Colonic mucosa (tissue), 4 donors: ENCODE measurements around the gene KCND3. TPM values are rescaled to one million over a fixed set of nuclear protein-coding genes. Genes with fewer than 3 reads are reported as not detected.

Experiments
- DNase-seq: peaks from one replicate; pipeline ENCODE4 v3.0.0-alpha.2; 2020
- H3K27ac ChIP-seq: fragments of 200-600 bp; one replicate; pipeline ENCODE4 v1.8.0; 2021
- H3K27me3 ChIP-seq: fragments of 200-600 bp; one replicate; pipeline ENCODE4 v1.8.0; 2021
- H3K36me3 ChIP-seq: fragments of 200-600 bp; one replicate; pipeline ENCODE4 v1.8.0; 2021
- H3K4me1 ChIP-seq: fragments of 200-600 bp; one replicate; pipeline ENCODE4 v1.8.0; 2021; ENCODE audit warnings: mild to moderate bottlenecking
- H3K4me3 ChIP-seq: fragments of 200-600 bp; one replicate; pipeline ENCODE4 v1.8.0; 2021
- H3K9ac ChIP-seq, 2 donors: one replicate each; pipeline ENCODE4 v1.7.0; 2013; ENCODE audit warnings: control low read depth in 2 of 2, low read depth in 2 of 2, low read length in 2 of 2
- H3K9me3 ChIP-seq: fragments of 200-600 bp; one replicate; pipeline ENCODE4 v1.8.0; 2021
- intact Hi-C: fragments of 100-400 bp; cut with DNase I; formaldehyde crosslinking; loops from one replicate; pipeline ENCODE4 v1.14.1; 2022
- total RNA-seq, 2 donors: library from RNA; stranded (reverse); fragmentation: NEBNext Ultra II Directional in 1 of 2; extraction: Animal tissue kit (Norgen Biotek cat#: 25700) in 1 of 2; gene quantifications; one replicate each; pipeline ENCODE4 v1.2.1, GENCODE V29; 2021
- TF ChIP-seq, protein P1 (sequence below): fragments of 200-600 bp; IDR thresholded peaks from one replicate; pipeline ENCODE4 v1.8.0; 2022; ENCODE audit warnings: antibody characterized with exemption, mild to moderate bottlenecking
- donor health status: healthy.
- donor health status: DM: no; HTN: no; CAD: no.
- donor health status: DM: no; HTN: no; CAD: no.

KCND3 gene
- total RNA-seq, 2 donors from 2014 or later, result 0.94 to 3.5 TPM

DNA sequence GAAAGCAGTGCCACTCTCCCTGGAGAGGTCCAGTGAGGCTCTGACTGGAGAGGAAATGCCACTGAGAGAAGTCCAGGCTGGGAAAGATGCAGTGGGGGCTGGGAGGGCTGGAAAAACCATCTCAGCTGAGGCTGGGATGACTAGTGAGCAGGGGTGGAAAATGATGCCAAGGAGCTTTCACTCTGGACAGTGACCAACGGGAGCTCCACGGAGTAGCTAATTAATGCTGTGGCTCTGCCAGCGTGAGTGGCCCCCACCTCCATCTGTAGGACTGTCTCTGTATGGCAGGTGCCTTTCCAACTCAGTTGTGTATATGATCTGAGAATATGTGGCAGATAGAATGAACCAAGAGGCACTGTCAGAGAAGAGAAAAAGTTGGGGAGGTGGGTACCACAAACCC, 147.1 kb downstream of the KCND3 start:
- intact Hi-C loops, result no loop called here
- Histone ChIP-seq H3K9ac (no peak overlapping the region), H3K36me3 (no peaks in the 10 kb centered on the region), H3K4me3 (no peak overlapping the region), H3K9me3 (no peaks in the 10 kb centered on the region), H3K27me3 (no peaks in the 10 kb centered on the region), H3K4me1 (no peaks in the 10 kb centered on the region), H3K27ac (no peak overlapping the region)
- DNase-seq, result no peak
- TF ChIP-seq, protein P1, sequence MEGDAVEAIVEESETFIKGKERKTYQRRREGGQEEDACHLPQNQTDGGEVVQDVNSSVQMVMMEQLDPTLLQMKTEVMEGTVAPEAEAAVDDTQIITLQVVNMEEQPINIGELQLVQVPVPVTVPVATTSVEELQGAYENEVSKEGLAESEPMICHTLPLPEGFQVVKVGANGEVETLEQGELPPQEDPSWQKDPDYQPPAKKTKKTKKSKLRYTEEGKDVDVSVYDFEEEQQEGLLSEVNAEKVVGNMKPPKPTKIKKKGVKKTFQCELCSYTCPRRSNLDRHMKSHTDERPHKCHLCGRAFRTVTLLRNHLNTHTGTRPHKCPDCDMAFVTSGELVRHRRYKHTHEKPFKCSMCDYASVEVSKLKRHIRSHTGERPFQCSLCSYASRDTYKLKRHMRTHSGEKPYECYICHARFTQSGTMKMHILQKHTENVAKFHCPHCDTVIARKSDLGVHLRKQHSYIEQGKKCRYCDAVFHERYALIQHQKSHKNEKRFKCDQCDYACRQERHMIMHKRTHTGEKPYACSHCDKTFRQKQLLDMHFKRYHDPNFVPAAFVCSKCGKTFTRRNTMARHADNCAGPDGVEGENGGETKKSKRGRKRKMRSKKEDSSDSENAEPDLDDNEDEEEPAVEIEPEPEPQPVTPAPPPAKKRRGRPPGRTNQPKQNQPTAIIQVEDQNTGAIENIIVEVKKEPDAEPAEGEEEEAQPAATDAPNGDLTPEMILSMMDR, result no peak

DNA sequence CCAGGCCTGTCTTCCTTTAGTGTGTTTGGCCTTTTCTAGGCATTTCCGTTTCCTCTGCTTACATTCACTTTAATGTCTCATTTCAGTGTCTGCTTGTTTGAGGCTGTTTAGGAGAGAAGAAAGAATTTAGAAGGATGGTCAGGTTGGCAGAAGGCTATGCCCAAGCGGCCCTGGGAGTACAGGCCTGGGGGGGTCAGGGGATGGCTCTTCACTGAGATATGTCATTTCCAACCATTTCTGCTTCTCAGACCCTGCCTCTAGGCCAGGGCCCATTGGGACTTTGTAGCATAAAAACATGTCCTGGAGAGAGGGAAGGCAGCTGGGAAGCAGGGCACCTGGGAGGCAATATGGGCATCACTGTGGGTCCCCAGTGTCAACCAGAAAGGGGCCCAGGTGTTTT, 147.7 kb downstream of the KCND3 start:
- Histone ChIP-seq H3K4me3 (no peak overlapping the region), H3K36me3 (no peaks in the 10 kb centered on the region), H3K9ac (no peak overlapping the region), H3K9me3 (no peaks in the 10 kb centered on the region), H3K4me1 (no peaks in the 10 kb centered on the region), H3K27ac (no peak overlapping the region), H3K27me3 (no peaks in the 10 kb centered on the region)
- intact Hi-C loops, result no loop called here
- TF ChIP-seq, protein P1, result no peak
- DNase-seq, result no peak

DNA sequence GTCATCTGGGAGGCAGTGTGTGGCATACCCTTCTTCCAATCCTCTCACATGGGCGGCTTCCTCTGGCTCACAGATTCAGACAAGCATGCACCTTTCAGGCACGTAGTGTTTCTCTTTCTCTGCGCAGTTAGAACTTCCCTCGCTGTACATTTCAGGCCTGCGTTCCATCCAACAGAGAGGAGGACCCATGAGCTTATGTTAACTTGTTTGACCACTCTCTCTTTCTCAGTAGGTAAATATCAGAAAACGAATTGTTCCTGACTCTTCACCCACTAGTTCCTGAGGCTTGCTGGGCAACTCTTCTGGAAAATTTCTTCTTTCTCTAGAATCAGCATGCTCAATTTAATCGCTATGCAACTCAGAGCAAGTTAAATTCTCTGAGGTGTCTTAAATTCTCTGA, 148.3 kb downstream of the KCND3 start:
- no peak overlapping the region for H3K4me3 ChIP-seq

DNA sequence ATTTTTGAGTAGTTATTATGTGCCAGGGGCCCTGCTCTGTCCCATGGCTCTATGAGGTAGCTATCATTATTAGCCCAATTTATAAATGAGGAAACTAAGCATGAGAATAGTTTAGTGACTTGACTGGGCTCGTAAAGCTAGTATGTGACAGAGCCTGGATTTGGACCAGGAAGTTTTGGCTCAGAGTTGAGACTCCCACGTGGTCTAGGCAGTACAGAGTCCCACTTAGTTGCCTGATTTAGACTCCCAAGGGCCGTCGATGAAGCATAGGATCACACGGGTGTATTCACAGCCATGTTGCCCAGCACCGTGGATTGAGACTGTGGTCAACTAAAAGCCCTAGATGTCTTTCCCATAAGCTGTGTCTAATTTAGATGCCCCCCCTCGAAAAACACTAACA, 152.1 kb downstream of the KCND3 start:
- Histone ChIP-seq H3K36me3 (no peaks in the 10 kb centered on the region), H3K4me1 (no peaks in the 10 kb centered on the region), H3K4me3 (no peak overlapping the region), H3K27ac (no peak overlapping the region), H3K9me3 (no peaks in the 10 kb centered on the region), H3K27me3 (no peaks in the 10 kb centered on the region), H3K9ac (no peak overlapping the region)
- TF ChIP-seq, protein P1, result no peak
- intact Hi-C loops, result no loop called here
- DNase-seq, result no peak

More for the DNA sequence above, 148.3 kb downstream of the KCND3 start:
- H3K4me1 ChIP-seq, result no peaks in the 10 kb centered on the region
- H3K9me3 ChIP-seq, result no peaks in the 10 kb centered on the region
- intact Hi-C loops, result no loop called here
- H3K36me3 ChIP-seq, result no peaks in the 10 kb centered on the region
- no peak for DNase-seq
- H3K27ac ChIP-seq, result no peak overlapping the region
- H3K27me3 ChIP-seq, result no peaks in the 10 kb centered on the region
- H3K9ac ChIP-seq, result no peak overlapping the region
- TF ChIP-seq, protein P1, result no peak

DNA sequence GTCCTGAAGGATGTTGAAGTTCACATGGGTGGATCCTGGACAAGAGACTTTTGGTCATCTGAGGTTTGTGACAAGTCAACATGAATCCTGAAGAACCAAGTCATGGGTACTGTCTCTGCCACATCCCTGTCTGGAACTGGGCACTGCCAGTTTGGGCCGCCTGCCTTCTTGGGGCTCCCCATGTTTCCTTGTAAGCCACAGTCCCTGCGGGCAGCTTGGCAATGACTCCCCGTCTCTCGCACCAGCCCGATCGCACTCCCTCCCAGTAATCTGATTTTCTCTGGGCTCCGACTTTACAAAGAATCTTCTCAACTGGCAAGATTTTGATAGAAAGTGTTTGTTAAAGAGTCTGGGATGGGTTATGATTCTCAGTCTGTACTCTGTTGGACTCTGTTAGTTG, 153.4 kb downstream of the KCND3 start:
- Histone ChIP-seq H3K4me3 (no peak overlapping the region), H3K9ac (no peak overlapping the region), H3K36me3 (no peaks in the 10 kb centered on the region), H3K27me3 (no peaks in the 10 kb centered on the region), H3K4me1 (no peaks in the 10 kb centered on the region), H3K9me3 (no peaks in the 10 kb centered on the region), H3K27ac (no peak overlapping the region)
- intact Hi-C loops, result no loop called here
- TF ChIP-seq, protein P1, result no peak
- no peak for DNase-seq

DNA sequence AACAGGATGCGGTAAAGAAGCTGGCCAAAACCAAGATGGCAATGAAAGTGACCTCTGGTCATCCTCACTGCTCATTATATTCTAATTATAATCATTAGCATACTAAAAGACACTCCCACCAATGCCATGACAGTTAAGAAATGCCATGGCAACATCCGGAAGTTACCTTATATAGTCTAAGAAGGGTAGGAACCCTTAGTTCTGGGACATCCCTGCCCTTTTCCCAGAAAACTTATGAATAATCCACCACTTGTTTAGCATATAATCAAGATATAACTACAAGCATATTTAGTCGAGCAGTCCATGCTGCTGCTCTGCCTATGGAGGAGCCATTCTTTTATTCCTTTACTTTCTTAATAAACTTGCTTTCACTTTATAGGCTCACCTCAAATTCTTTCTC, 154.0 kb downstream of the KCND3 start:
- intact Hi-C loops, result no loop called here

More for the DNA sequence above, 154.0 kb downstream of the KCND3 start:
- no peaks in the 10 kb centered on the region for H3K36me3 ChIP-seq
- TF ChIP-seq, protein P1, result no peak
- no peaks in the 10 kb centered on the region for H3K9me3 ChIP-seq
- no peak overlapping the region for H3K9ac ChIP-seq
- no peak overlapping the region for H3K4me3 ChIP-seq
- no peaks in the 10 kb centered on the region for H3K27me3 ChIP-seq
- no peak overlapping the region for H3K27ac ChIP-seq
- no peak for DNase-seq
- H3K4me1 ChIP-seq, result no peaks in the 10 kb centered on the region
